HG03575 (cell line): ENCODE data around the gene TNFSF11.

Experiments
- ATAC-seq: cut with Tn5 transposase; IDR thresholded peaks from one replicate; pipeline ENCODE4 v1.9.1; 2021; ENCODE audit not compliant: unreplicated experiment, insufficient number of reproducible peaks, low FRiP score; ENCODE audit errors: extremely low read depth

The TNFSF11 gene

GRCh38 chr13:42645717-42646116 is 71.8 kb downstream of the TNFSF11 start:
- ATAC-seq, result no peak

GRCh38 chr13:42649141-42649540 is 75.2 kb downstream of the TNFSF11 start:
- no peak for ATAC-seq

- ATAC-seq, result no peak
These were observed 75.9 kb downstream of the TNFSF11 start for GRCh38 chr13:42649831-42650230.

GRCh38 chr13:42650506-42650905 is 76.6 kb downstream of the TNFSF11 start:
- ATAC-seq, result no peak

GRCh38 chr13:42651936-42652641 is 78.1 kb downstream of the TNFSF11 start:
- no peak for ATAC-seq

GRCh38 chr13:42652642-42653415 is 78.9 kb downstream of the TNFSF11 start:
- no peak for ATAC-seq

GRCh38 chr13:42653679-42654078 is 79.7 kb downstream of the TNFSF11 start:
- no peak for ATAC-seq

- ATAC-seq, result no peak
These were observed 80.3 kb downstream of the TNFSF11 start for GRCh38 chr13:42654212-42654611.

- no peak for ATAC-seq
These were observed 80.8 kb downstream of the TNFSF11 start for GRCh38 chr13:42654722-42655121.

- ATAC-seq, result no peak
These were observed 82.2 kb downstream of the TNFSF11 start for GRCh38 chr13:42656161-42656560.

- ATAC-seq, result no peak
These were observed 83.0 kb downstream of the TNFSF11 start for GRCh38 chr13:42656958-42657357.
